B cell (primary cell): ENCODE data around the gene TAS2R38. TPM values are rescaled to one million over a fixed set of nuclear protein-coding genes. Genes with fewer than 3 reads are reported as not detected.

Experiments
- ATAC-seq: fragments of 200-7000 bp; cut with Tn5 transposase; one replicate; pipeline ENCODE4 v1.10.0; 2021; ENCODE audit warnings: low read depth, mild to moderate bottlenecking, moderate number of reproducible peaks, moderate library complexity
- CTCF ChIA-PET: fragments of 350-600 bp; sonication (Branson Sonifier 250); formaldehyde crosslinking; loops from one replicate; lab custom pipeline; 2021; ENCODE audit warnings: antibody characterized with exemption, inconsistent platforms; lab: Charles Lee
- POLR2A ChIA-PET: fragments of 350-600 bp; sonication (Branson Sonifier 250); formaldehyde crosslinking; loops from one replicate; lab custom pipeline; 2021; ENCODE audit warnings: antibody characterized with exemption; lab: Charles Lee
- DNase-seq: peaks from one replicate; pipeline ENCODE4 v3.0.0; 2013
- H2AFZ ChIP-seq: 2 replicates; pipeline ENCODE4 v1.6.1; 2012; ENCODE audit warnings: mild to moderate bottlenecking, low read depth, low read length; ENCODE audit not compliant: insufficient read depth, poor library complexity, severe bottlenecking
- H3K27ac ChIP-seq, 2 donors: 1 replicate in 1 of 2; 2 replicates in 1 of 2; pipeline ENCODE4 v1.5.1; 2012 to 2013; ENCODE audit warnings: low read length in 2 of 2, mild to moderate bottlenecking in 2 of 2, moderate library complexity in 1 of 2
- H3K27me3 ChIP-seq, 4 experiments: fragments of 200-600 bp in 1 of 4; sonication (generic) in 1 of 4; replicated peaks in 1 of 4; 1 replicate in 2 of 4; 2 replicates in 2 of 4; pipeline versions ENCODE4 v1.6.1 to v1.7.0; 2013 to 2016; ENCODE audit warnings: low read length in 3 of 4, mild to moderate bottlenecking in 2 of 4, mixed read lengths in 1 of 4, moderate library complexity in 1 of 4; ENCODE audit not compliant: insufficient read depth in 4 of 4, control insufficient read depth in 3 of 4; ENCODE audit errors: control extremely low read depth in 1 of 4
- H3K36me3 ChIP-seq, 2 experiments: replicated peaks in 1 of 2; 1 replicate in 1 of 2; 2 replicates in 1 of 2; pipeline versions ENCODE4 v1.6.1 to v1.7.1; 2013; ENCODE audit warnings: low read length in 1 of 2; ENCODE audit not compliant: insufficient read depth in 2 of 2, control insufficient read depth in 1 of 2; ENCODE audit errors: control extremely low read depth in 1 of 2, extremely low read depth in 1 of 2
- H3K4me1 ChIP-seq, 2 donors: fragments of 200-600 bp in 1 of 2; sonication (generic) in 1 of 2; 1 replicate in 1 of 2; 2 replicates in 1 of 2; pipeline versions ENCODE4 v1.5.1 to v1.6.1; 2013 to 2017; ENCODE audit warnings: low read length in 2 of 2; ENCODE audit not compliant: control insufficient read depth in 2 of 2, insufficient read depth in 2 of 2
- H3K4me2 ChIP-seq: replicated peaks from 2 replicates; pipeline ENCODE3; 2012; ENCODE audit warnings: mild to moderate bottlenecking, low read depth, low read length; ENCODE audit not compliant: poor library complexity, severe bottlenecking
- H3K4me3 ChIP-seq, 5 experiments: fragments of 200-600 bp in 1 of 5; sonication (generic) in 1 of 5; 1 replicate in 3 of 5; 2 replicates in 2 of 5; pipeline versions ENCODE4 v1.5.1 to v1.7.0; 2011 to 2016; ENCODE audit warnings: low read length in 4 of 5, mild to moderate bottlenecking in 4 of 5, low read depth in 2 of 5, control low read depth in 1 of 5, moderate library complexity in 1 of 5; ENCODE audit not compliant: insufficient read depth in 1 of 5; ENCODE audit errors: control extremely low read depth in 1 of 5, extremely low read depth in 1 of 5
- H3K79me2 ChIP-seq: fragments of 200-600 bp; sonication (generic); one replicate; pipeline ENCODE4 v1.6.0; 2016; ENCODE audit warnings: low read length; ENCODE audit not compliant: control insufficient read depth, insufficient read depth
- H3K9ac ChIP-seq: fragments of 200-600 bp; sonication (generic); 2 replicates; pipeline ENCODE4 v1.6.1; 2017; ENCODE audit warnings: mild to moderate bottlenecking, low read length, moderate library complexity
- H3K9me3 ChIP-seq, 3 donors: one replicate each; pipeline versions ENCODE4 v1.6.1 to v1.7.1; 2013; ENCODE audit warnings: low read length in 2 of 3; ENCODE audit not compliant: control insufficient read depth in 2 of 3, insufficient read depth in 1 of 3; ENCODE audit errors: control extremely low read depth in 1 of 3
- H4K20me1 ChIP-seq: 2 replicates; pipeline ENCODE4 v1.6.0; 2012; ENCODE audit warnings: mild to moderate bottlenecking, low read length; ENCODE audit not compliant: insufficient read depth, control insufficient read depth, poor library complexity, severe bottlenecking
- H3K27ac Mint-ChIP-seq: one replicate; pipeline ENCODE4 v1.8.0; 2021; ENCODE audit warnings: mixed read lengths
- H3K27me3 Mint-ChIP-seq: one replicate; pipeline ENCODE4 v1.8.0; 2021; ENCODE audit warnings: mixed read lengths
- H3K4me1 Mint-ChIP-seq: one replicate; pipeline ENCODE4 v1.8.0; 2021; ENCODE audit warnings: mixed read lengths
- H3K4me3 Mint-ChIP-seq: one replicate; pipeline ENCODE4 v1.8.0; 2021; ENCODE audit warnings: mixed read lengths
- H3K9me3 Mint-ChIP-seq: one replicate; pipeline ENCODE4 v1.8.0; 2022; ENCODE audit warnings: mixed read lengths; ENCODE audit not compliant: insufficient read depth
- CTCF ChIP-seq: fragments of 200-600 bp; IDR thresholded peaks from one replicate; pipeline ENCODE4 v1.8.0; 2022; ENCODE audit warnings: antibody characterized with exemption, mild to moderate bottlenecking
- EZH2 ChIP-seq: IDR thresholded peaks from 2 replicates; pipeline ENCODE4 v1.6.1; 2012; ENCODE audit warnings: borderline replicate concordance, low read depth, mild to moderate bottlenecking, moderate library complexity, low read length; ENCODE audit not compliant: insufficient read depth, poor library complexity, severe bottlenecking
- WGBS: methylation state at CpG from one replicate; pipeline ENCODE4 v1.1.5; 2013; ENCODE audit warnings: missing lambda C conversion rate; ENCODE audit not compliant: insufficient coverage; 5-methylcytosine and 5-hydroxymethylcytosine counted together
- intact Hi-C: fragments of 100-400 bp; cut with micrococcal nuclease; formaldehyde crosslinking; loops from one replicate; pipeline ENCODE4 v1.10.0; 2022
- polyA plus RNA-seq: library from polyadenylated mRNA; depleted of rRNA; stranded (reverse); fragments of >200 nt; gene quantifications from 2 replicates; pipeline ENCODE4 v1.2.3, GENCODE V29; 2012
- total RNA-seq, 2 donors: library from RNA; stranded (reverse); fragments of 120-200 nt in 1 of 2; gene quantifications; 1 replicate in 1 of 2; 2 replicates in 1 of 2; pipeline versions ENCODE4 v1.2.3 to v1.2.4, GENCODE V29; 2013 to 2022

The TAS2R38 gene
- total and polyA plus RNA-seq, 2 donors (not counting 1 experiment from before 2014, with no cell fraction given), result not detected

GRCh38 chr7:141941075-141941474 lies 32.5 kb downstream of the TAS2R38 start:
- H3K4me1 Mint-ChIP-seq, result peaks cover 3% of the 10 kb centered on the region
- intact Hi-C loops, result no loop called here
- H3K4me3 Mint-ChIP-seq, result no peak overlapping the region
- Histone ChIP-seq H3K9me3 (peaks cover 0 to 5% (median 0%) of the 10 kb centered on the region in 3 donors), H3K4me2 (no peak overlapping the region), H3K27ac (no peak overlapping the region), H3K79me2 (no peaks in the 10 kb centered on the region), H3K4me1 (no peaks in the 10 kb centered on the region), H2AFZ (no peak overlapping the region), H4K20me1 (no peaks in the 10 kb centered on the region), H3K4me3 (no peak overlapping the region), H3K9ac (no peak overlapping the region), H3K27me3 (no peaks in the 10 kb centered on the region), H3K36me3 (no peaks in the 10 kb centered on the region)
- H3K27me3 Mint-ChIP-seq, result no peaks in the 10 kb centered on the region
- no CpG with 5 or more reads among the region's 3 CpGs for WGBS
- no peak for DNase-seq
- H3K27ac Mint-ChIP-seq, result no peak overlapping the region
- ChIA-PET POLR2A (no interaction called here), CTCF (no interaction called here)
- peaks cover 13% of the 10 kb centered on the region for H3K9me3 Mint-ChIP-seq
- ATAC-seq, result no peak
- TF ChIP-seq EZH2 (no peak), CTCF (no peak)

GRCh38 chr7:141930211-141930610 lies 43.4 kb downstream of the TAS2R38 start:
- Histone ChIP-seq H2AFZ (no peak overlapping the region), H3K27ac (no peak overlapping the region), H3K4me2 (no peak overlapping the region), H3K27me3 (no peaks in the 10 kb centered on the region), H3K4me1 (no peaks in the 10 kb centered on the region), H3K4me3 (no peak overlapping the region), H3K9ac (no peak overlapping the region), H3K36me3 (no peaks in the 10 kb centered on the region), H3K79me2 (no peaks in the 10 kb centered on the region), H3K9me3 (no peaks in the 10 kb centered on the region), H4K20me1 (no peaks in the 10 kb centered on the region)
- Mint-ChIP-seq H3K27me3 (no peaks in the 10 kb centered on the region), H3K4me3 (no peak overlapping the region), H3K27ac (no peak overlapping the region), H3K4me1 (no peaks in the 10 kb centered on the region), H3K9me3 (peaks cover 4% of the 10 kb centered on the region)
- CTCF ChIA-PET, result interaction anchor here (0.5 kb wide), 1 partner anchor 24 kb away, joined by 3 read pairs; no protein-coding TSS in a partner anchor
- intact Hi-C loops, result no loop called here
- DNase-seq (no peak), ATAC-seq (no peak)
- POLR2A ChIA-PET, result no interaction called here
- TF ChIP-seq CTCF, result no peak
- TF ChIP-seq EZH2, result no peak
- WGBS, result 100% methylated on average over 5 of the region's 5 CpGs
